ENCODE measurements around the gene ACACB.

ACACB gene

GRCh38 chr12:109209082-109209481 lies 92.7 kb downstream of the ACACB start:
- TF ChIP-seq, protein P1, sequence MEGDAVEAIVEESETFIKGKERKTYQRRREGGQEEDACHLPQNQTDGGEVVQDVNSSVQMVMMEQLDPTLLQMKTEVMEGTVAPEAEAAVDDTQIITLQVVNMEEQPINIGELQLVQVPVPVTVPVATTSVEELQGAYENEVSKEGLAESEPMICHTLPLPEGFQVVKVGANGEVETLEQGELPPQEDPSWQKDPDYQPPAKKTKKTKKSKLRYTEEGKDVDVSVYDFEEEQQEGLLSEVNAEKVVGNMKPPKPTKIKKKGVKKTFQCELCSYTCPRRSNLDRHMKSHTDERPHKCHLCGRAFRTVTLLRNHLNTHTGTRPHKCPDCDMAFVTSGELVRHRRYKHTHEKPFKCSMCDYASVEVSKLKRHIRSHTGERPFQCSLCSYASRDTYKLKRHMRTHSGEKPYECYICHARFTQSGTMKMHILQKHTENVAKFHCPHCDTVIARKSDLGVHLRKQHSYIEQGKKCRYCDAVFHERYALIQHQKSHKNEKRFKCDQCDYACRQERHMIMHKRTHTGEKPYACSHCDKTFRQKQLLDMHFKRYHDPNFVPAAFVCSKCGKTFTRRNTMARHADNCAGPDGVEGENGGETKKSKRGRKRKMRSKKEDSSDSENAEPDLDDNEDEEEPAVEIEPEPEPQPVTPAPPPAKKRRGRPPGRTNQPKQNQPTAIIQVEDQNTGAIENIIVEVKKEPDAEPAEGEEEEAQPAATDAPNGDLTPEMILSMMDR (IDR thresholded peaks at IDR 0.05) = no peak

DNA sequence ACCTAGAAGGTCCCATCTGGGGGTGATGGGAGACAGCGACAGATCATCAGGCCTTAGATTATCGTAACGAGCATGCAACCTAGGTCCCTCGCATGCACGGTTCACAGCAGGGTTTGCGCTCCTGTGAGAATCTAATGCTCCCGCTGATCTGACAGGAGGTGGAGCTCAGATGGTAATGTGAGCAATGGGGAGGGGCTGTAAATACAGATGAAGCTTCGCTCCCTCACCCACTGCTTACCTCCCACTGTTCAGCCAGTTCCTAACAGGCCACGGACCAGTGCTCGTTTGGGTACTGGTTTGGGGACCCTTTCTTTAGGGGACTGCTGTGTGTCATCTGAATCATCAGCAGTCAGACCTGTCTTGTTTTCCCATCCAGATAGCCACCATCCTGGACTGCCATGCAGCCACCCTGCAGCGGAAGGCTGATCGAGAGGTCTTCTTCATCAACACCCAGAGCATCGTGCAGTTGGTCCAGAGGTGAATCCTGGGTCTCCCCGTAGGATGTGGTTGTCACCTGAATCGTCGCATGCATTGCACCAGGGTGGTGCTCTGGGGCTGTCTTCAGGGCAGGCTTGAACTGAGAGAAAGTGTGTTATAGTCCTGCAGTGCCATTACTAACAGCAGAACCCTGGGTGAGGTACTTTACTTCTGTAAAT lies 96.2 kb downstream of the ACACB start:
- TF ChIP-seq, protein P1 (IDR thresholded peaks at IDR 0.05) = no peak

- TF ChIP-seq, protein P1 (IDR thresholded peaks at IDR 0.05) = no peak
Measured at GRCh38 chr12:109214131-109214530, 97.7 kb downstream of the ACACB start.

GRCh38 chr12:109218996-109219395 lies 102.6 kb downstream of the ACACB start:
- TF ChIP-seq, protein P1 (IDR thresholded peaks at IDR 0.05) = no peak

GRCh38 chr12:109219938-109220337 lies 103.6 kb downstream of the ACACB start:
- TF ChIP-seq, protein P1 (IDR thresholded peaks at IDR 0.05) = no peak

- TF ChIP-seq, protein P1 (IDR thresholded peaks at IDR 0.05) = no peak
Measured at GRCh38 chr12:109221277-109221931, 105.0 kb downstream of the ACACB start.

DNA sequence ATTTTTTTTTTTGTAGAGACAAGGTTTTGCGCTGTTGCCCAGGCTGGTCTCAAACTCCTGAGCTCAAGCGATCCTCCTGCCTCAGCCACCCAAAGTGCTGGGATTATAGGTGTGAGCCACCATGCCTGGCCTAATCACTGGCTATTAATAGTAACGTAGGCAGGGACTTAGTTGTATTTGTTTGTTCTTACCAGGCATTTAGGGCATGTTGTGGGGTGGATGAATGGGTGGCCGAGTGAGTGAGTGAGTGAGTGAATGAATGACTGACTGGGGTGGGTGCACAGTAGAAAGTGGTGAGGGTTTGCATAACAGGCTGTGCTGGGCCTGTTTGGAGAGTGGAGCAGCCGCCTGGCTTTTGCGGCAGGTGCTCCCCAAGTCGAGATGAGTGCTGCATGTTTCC lies 105.7 kb downstream of the ACACB start:
- TF ChIP-seq, protein P1 (IDR thresholded peaks at IDR 0.05) = no peak
